HEK293 (cell line): Measurements from ENCODE around the gene RBM18.
A peak's percentile ranks its signal among the peaks of the same experiment; 100 is the strongest.

Experiments
- CTCF ChIA-PET: fragments of 350-600 bp; formaldehyde crosslinking; extraction: SDS; loops from one replicate; lab custom pipeline; 2021; ENCODE audit warnings: antibody characterized with exemption; lab: Yijun Ruan, JAX
- POLR2A ChIA-PET: fragments of 300-600 bp; formaldehyde crosslinking; extraction: SDS; loops from one replicate; lab custom pipeline; 2020; ENCODE audit warnings: antibody characterized with exemption, inconsistent platforms; lab: Yijun Ruan, JAX
- H3K27ac ChIP-seq: fragments of 200-500 bp; sonication (Bioruptor generic); 2 replicates; pipeline ENCODE4 v1.5.1; 2014; ENCODE audit warnings: low read depth, low read length, control low read depth, inconsistent platforms; ENCODE audit errors: extremely low read depth
- H3K36me3 ChIP-seq, 2 experiments: fragments of 200-500 bp in 1 of 2; sonication (Bioruptor generic) in 1 of 2; 1 replicate in 1 of 2; 2 replicates in 1 of 2; pipeline ENCODE4 v1.5.1; 2014 to 2017; ENCODE audit warnings: inconsistent platforms in 2 of 2, low read length in 2 of 2; ENCODE audit not compliant: control insufficient read depth in 2 of 2, insufficient read depth in 1 of 2
- H3K4me1 ChIP-seq: fragments of 200-500 bp; sonication (Bioruptor generic); 2 replicates; pipeline ENCODE4 v1.5.1; 2014; ENCODE audit warnings: mild to moderate bottlenecking, low read length, inconsistent platforms; ENCODE audit not compliant: control insufficient read depth, insufficient read depth
- H3K4me3 ChIP-seq: 2 replicates; pipeline ENCODE4 v1.5.1; 2011; ENCODE audit warnings: low read depth, mild to moderate bottlenecking, control low read depth, low read length, moderate library complexity
- H3K9me3 ChIP-seq: fragments of 200-500 bp; sonication (Bioruptor generic); 2 replicates; pipeline ENCODE4 v1.5.1; 2014; ENCODE audit warnings: low read depth, low read length, inconsistent platforms; ENCODE audit not compliant: control insufficient read depth, insufficient read depth
- ATF2 ChIP-seq: fragments of 450-650 bp; formaldehyde crosslinking; IDR thresholded peaks from 2 replicates; pipeline ENCODE4 v1.5.1; 2016; ENCODE audit warnings: missing biosample characterization, missing genetic modification characterization, low read depth
- BCL11B ChIP-seq: fragments of 450-650 bp; formaldehyde crosslinking; IDR thresholded peaks from 2 replicates; pipeline ENCODE4 v1.5.1; 2016; ENCODE audit warnings: low read depth, missing biosample characterization, missing genetic modification characterization
- MZF1 ChIP-seq: fragments of 450-650 bp; formaldehyde crosslinking; IDR thresholded peaks from 2 replicates; pipeline ENCODE4 v1.5.1; 2017; ENCODE audit warnings: missing biosample characterization, missing genetic modification characterization, borderline replicate concordance
- PATZ1 ChIP-seq: fragments of 450-650 bp; formaldehyde crosslinking; IDR thresholded peaks from 2 replicates; pipeline ENCODE4 v1.5.1; 2016; ENCODE audit warnings: missing biosample characterization, missing genetic modification characterization
- TRIM28 ChIP-seq: IDR thresholded peaks from 2 replicates; pipeline ENCODE4 v1.6.1; 2011; ENCODE audit warnings: low read length, control low read depth, borderline replicate concordance
- ZBTB20 ChIP-seq: fragments of 450-650 bp; formaldehyde crosslinking; IDR thresholded peaks from 2 replicates; pipeline ENCODE4 v1.5.1; 2016; ENCODE audit warnings: missing biosample characterization, missing genetic modification characterization
- ZBTB26 ChIP-seq: fragments of 450-650 bp; formaldehyde crosslinking; optimal IDR thresholded peaks from 2 replicates; pipeline ENCODE3; 2016; ENCODE audit warnings: missing biosample characterization, mild to moderate bottlenecking, missing genetic modification characterization
- ZBTB8A ChIP-seq: fragments of 450-650 bp; formaldehyde crosslinking; IDR thresholded peaks from 2 replicates; pipeline ENCODE4 v1.5.1; 2016; ENCODE audit warnings: missing biosample characterization, missing genetic modification characterization
- ZNF138 ChIP-seq: fragments of 450-650 bp; formaldehyde crosslinking; IDR thresholded peaks from 2 replicates; pipeline ENCODE4 v1.5.1; 2016; ENCODE audit warnings: missing biosample characterization, missing genetic modification characterization, borderline replicate concordance
- ZNF146 ChIP-seq: fragments of 450-650 bp; formaldehyde crosslinking; IDR thresholded peaks from 2 replicates; pipeline ENCODE4 v1.5.1; 2016; ENCODE audit warnings: missing biosample characterization, missing genetic modification characterization
- ZNF248 ChIP-seq: fragments of 450-650 bp; formaldehyde crosslinking; IDR thresholded peaks from 2 replicates; pipeline ENCODE4 v1.5.1; 2017; ENCODE audit warnings: missing biosample characterization, missing genetic modification characterization
- ZNF302 ChIP-seq: fragments of 450-650 bp; formaldehyde crosslinking; IDR thresholded peaks from 2 replicates; pipeline ENCODE4 v1.5.1; 2016; ENCODE audit warnings: missing biosample characterization, missing genetic modification characterization, low read depth
- ZNF335 ChIP-seq: fragments of 450-650 bp; formaldehyde crosslinking; conservative IDR thresholded peaks from 2 replicates; pipeline ENCODE4 v1.5.1; 2016; ENCODE audit warnings: missing biosample characterization, missing genetic modification characterization
- ZNF510 ChIP-seq: fragments of 450-650 bp; formaldehyde crosslinking; IDR thresholded peaks from 2 replicates; pipeline ENCODE4 v1.5.1; 2018; ENCODE audit warnings: mild to moderate bottlenecking, missing genetic modification characterization, missing biosample characterization; ENCODE audit not compliant: insufficient replicate concordance
- ZNF707 ChIP-seq: fragments of 450-650 bp; formaldehyde crosslinking; IDR thresholded peaks from 2 replicates; pipeline ENCODE4 v1.5.1; 2016; ENCODE audit warnings: missing biosample characterization, missing genetic modification characterization
- ZNF785 ChIP-seq: fragments of 450-650 bp; formaldehyde crosslinking; IDR thresholded peaks from 2 replicates; pipeline ENCODE4 v1.5.1; 2016; ENCODE audit warnings: missing biosample characterization, missing genetic modification characterization
- ZSCAN4 ChIP-seq: fragments of 450-650 bp; formaldehyde crosslinking; IDR thresholded peaks from 2 replicates; pipeline ENCODE4 v1.5.1; 2017; ENCODE audit warnings: missing biosample characterization, missing genetic modification characterization
- ZXDB ChIP-seq: fragments of 450-650 bp; formaldehyde crosslinking; IDR thresholded peaks from 2 replicates; pipeline ENCODE4 v1.5.1; 2016; ENCODE audit warnings: missing biosample characterization, missing genetic modification characterization
- TF ChIP-seq, protein P1 (sequence below): fragments of 450-650 bp; formaldehyde crosslinking; IDR thresholded peaks from 2 replicates; pipeline ENCODE4 v1.5.1; 2016; ENCODE audit warnings: missing biosample characterization, missing genetic modification characterization
- TF ChIP-seq, protein P2 (sequence below): fragments of 450-650 bp; formaldehyde crosslinking; IDR thresholded peaks from 2 replicates; pipeline ENCODE4 v1.5.1; 2016; ENCODE audit warnings: missing biosample characterization, missing genetic modification characterization
- TF ChIP-seq, protein P3 (sequence below): fragments of 450-650 bp; formaldehyde crosslinking; IDR thresholded peaks from 2 replicates; pipeline ENCODE4 v1.5.1; 2016; ENCODE audit warnings: missing biosample characterization, missing genetic modification characterization

RBM18 gene

GRCh38 chr9:122228191-122228567 lies 36.5 kb downstream of the RBM18 start:
- peak overlapping the region; percentile 46 for H3K4me3 ChIP-seq
- H3K9me3 ChIP-seq: no peaks in the 10 kb centered on the region
- H3K4me1 ChIP-seq: no peaks in the 10 kb centered on the region
- H3K27ac ChIP-seq: no peak overlapping the region; the same call in 1 of the 2 replicates
- TF ChIP-seq ZNF146 (tag by site-specific recombination): no peak
- TF ChIP-seq, protein P1, sequence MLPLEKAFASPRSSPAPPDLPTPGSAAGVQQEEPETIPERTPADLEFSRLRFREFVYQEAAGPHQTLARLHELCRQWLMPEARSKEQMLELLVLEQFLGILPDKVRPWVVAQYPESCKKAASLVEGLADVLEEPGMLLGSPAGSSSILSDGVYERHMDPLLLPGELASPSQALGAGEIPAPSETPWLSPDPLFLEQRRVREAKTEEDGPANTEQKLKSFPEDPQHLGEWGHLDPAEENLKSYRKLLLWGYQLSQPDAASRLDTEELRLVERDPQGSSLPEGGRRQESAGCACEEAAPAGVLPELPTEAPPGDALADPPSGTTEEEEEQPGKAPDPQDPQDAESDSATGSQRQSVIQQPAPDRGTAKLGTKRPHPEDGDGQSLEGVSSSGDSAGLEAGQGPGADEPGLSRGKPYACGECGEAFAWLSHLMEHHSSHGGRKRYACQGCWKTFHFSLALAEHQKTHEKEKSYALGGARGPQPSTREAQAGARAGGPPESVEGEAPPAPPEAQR (tag by site-specific recombination): no peak
- TF ChIP-seq ZNF510 (tag by site-specific recombination): no peak
- 0 out of 2 replicates have a peak, but pooled peaks have one; percentile 34 for TF ChIP-seq ZSCAN4 (tag by site-specific recombination)
- TF ChIP-seq BCL11B (tag by site-specific recombination): no peak
- TF ChIP-seq, protein P2, sequence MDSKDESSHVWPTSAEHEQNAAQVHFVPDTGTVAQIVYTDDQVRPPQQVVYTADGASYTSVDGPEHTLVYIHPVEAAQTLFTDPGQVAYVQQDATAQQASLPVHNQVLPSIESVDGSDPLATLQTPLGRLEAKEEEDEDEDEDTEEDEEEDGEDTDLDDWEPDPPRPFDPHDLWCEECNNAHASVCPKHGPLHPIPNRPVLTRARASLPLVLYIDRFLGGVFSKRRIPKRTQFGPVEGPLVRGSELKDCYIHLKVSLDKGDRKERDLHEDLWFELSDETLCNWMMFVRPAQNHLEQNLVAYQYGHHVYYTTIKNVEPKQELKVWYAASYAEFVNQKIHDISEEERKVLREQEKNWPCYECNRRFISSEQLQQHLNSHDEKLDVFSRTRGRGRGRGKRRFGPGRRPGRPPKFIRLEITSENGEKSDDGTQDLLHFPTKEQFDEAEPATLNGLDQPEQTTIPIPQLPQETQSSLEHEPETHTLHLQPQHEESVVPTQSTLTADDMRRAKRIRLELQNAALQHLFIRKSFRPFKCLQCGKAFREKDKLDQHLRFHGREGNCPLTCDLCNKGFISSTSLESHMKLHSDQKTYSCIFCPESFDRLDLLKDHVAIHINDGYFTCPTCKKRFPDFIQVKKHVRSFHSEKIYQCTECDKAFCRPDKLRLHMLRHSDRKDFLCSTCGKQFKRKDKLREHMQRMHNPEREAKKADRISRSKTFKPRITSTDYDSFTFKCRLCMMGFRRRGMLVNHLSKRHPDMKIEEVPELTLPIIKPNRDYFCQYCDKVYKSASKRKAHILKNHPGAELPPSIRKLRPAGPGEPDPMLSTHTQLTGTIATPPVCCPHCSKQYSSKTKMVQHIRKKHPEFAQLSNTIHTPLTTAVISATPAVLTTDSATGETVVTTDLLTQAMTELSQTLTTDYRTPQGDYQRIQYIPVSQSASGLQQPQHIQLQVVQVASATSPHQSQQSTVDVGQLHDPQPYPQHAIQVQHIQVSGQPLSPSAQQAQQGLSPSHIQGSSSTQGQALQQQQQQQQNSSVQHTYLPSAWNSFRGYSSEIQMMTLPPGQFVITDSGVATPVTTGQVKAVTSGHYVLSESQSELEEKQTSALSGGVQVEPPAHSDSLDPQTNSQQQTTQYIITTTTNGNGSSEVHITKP (tag by site-specific recombination): no peak
- TF ChIP-seq ZNF785 (tag by site-specific recombination): no peak
- TF ChIP-seq, protein P3, sequence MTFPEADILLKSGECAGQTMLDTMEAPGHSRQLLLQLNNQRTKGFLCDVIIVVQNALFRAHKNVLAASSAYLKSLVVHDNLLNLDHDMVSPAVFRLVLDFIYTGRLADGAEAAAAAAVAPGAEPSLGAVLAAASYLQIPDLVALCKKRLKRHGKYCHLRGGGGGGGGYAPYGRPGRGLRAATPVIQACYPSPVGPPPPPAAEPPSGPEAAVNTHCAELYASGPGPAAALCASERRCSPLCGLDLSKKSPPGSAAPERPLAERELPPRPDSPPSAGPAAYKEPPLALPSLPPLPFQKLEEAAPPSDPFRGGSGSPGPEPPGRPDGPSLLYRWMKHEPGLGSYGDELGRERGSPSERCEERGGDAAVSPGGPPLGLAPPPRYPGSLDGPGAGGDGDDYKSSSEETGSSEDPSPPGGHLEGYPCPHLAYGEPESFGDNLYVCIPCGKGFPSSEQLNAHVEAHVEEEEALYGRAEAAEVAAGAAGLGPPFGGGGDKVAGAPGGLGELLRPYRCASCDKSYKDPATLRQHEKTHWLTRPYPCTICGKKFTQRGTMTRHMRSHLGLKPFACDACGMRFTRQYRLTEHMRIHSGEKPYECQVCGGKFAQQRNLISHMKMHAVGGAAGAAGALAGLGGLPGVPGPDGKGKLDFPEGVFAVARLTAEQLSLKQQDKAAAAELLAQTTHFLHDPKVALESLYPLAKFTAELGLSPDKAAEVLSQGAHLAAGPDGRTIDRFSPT (tag by site-specific recombination): no peak
- no peak for TF ChIP-seq ATF2 (tag by site-specific recombination)
- 0 out of 2 replicates have a peak, but pooled peaks have one; percentile 12 for TF ChIP-seq PATZ1 (tag by site-specific recombination)
- TF ChIP-seq ZBTB26 (tag by site-specific recombination): peak; percentile 83
- TF ChIP-seq TRIM28: no peak
- TF ChIP-seq MZF1: no peak
- no peak for TF ChIP-seq ZNF248 (tag by site-specific recombination)
- TF ChIP-seq ZNF138 (tag by site-specific recombination): no peak
- no peak for TF ChIP-seq ZNF302 (tag by site-specific recombination)
- no peak for TF ChIP-seq ZNF707 (tag by site-specific recombination)
- no peak for TF ChIP-seq ZBTB8A (tag by site-specific recombination)
- 0 out of 2 replicates have a peak, but pooled peaks have one; percentile 14 for TF ChIP-seq ZXDB (tag by site-specific recombination)
- TF ChIP-seq ZBTB20: no peak
- TF ChIP-seq ZNF335 (tag by site-specific recombination): peak; percentile 80
- ChIA-PET POLR2A (interaction anchor here (1.9 kb wide), 1 partner anchor 14 kb away, joined by 8 read pairs; no protein-coding TSS in a partner anchor), CTCF (no interaction called here)
- no peaks in the 10 kb centered on the region for H3K36me3 ChIP-seq
